Medulla oblongata (tissue), 1 donor: ENCODE measurements around the gene OPHN1.

ENCODE experiments used
- DNase-seq: peaks from one replicate; pipeline ENCODE4 v3.0.0-alpha.2; 2015; ENCODE audit errors: extremely low spot score

Gene OPHN1

GRCh38 chrX:68254738-68255645, 178.3 kb downstream of the OPHN1 start:
- no peak for DNase-seq

- no peak for DNase-seq
Measured at GRCh38 chrX:68252664-68253063, 180.6 kb downstream of the OPHN1 start.

DNA sequence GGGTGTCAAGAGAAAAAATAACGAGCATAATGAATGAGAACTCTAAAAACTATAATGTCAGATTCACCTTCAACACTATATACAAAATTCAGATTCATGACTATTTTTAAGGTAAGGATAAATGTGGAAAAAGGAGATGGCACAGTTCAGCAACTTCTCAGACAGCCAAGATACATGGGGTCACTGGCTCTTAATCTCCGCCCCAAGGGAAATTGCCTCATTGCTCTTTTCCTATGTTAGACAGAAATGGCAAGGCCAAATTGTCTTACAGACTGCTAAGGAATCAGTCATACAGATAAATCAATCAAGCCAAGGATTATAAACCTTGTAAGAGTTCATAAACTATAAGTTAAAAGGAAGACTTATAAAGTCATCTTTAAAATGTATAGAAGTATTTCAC, 183.4 kb downstream of the OPHN1 start:
- no peak for DNase-seq

GRCh38 chrX:68249401-68249831, 183.9 kb downstream of the OPHN1 start:
- peak; percentile 21 for DNase-seq

GRCh38 chrX:68238568-68238967, 194.7 kb downstream of the OPHN1 start:
- no peak for DNase-seq

- no peak for DNase-seq
Measured at GRCh38 chrX:68234171-68234910, 199.0 kb downstream of the OPHN1 start.

DNA sequence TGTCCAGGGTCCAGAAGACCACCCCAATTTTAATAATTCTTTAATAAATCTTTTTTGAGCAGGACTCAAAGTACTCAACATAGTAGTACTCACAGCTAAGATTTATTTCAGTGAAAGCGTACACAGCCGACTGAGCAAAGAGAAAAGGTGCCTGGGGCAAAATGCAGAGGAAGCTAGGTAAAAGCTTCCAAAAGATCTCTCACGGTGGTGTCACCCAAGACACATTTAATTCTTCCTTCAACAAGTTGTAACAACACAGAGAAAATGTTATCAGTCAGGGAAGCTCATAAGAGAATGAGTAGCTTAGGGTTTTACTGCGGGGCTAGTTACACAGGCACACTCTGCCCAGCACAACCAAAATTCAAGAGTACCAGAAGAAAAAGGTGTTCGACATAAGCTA, 201.1 kb downstream of the OPHN1 start:
- no peak for DNase-seq

GRCh38 chrX:68209008-68209407, 224.3 kb downstream of the OPHN1 start:
- no peak for DNase-seq

GRCh38 chrX:68204521-68205038, 228.7 kb downstream of the OPHN1 start:
- DNase-seq, result peak; percentile 4

- DNase-seq, result no peak
Measured at GRCh38 chrX:68203646-68204045, 229.6 kb downstream of the OPHN1 start.

DNA sequence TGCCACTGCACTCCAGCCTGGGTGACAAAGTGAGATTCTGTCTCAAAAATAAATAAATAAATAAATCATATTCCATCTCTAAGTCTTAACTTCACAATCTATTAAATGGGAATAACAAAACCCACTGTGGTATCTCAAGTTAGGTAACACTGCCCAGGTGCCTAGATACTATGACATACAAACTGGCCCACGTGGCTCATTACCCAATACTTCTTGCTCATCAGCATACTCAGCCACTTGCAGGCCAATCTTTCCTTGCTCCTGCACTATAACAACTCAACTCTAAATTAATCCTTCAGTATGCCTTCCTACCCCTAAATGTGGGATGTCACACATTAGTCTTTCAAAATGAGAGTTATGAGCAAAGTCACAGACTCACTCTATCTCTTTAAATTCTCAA, 230.1 kb downstream of the OPHN1 start:
- DNase-seq, result no peak

GRCh38 chrX:68199062-68199848, 234.0 kb downstream of the OPHN1 start:
- DNase-seq, result no peak

- peak; percentile 79 for DNase-seq
Measured at GRCh38 chrX:68196939-68197791, 236.1 kb downstream of the OPHN1 start.

- no peak for DNase-seq
Measured at GRCh38 chrX:68195561-68195960, 237.7 kb downstream of the OPHN1 start.

DNA sequence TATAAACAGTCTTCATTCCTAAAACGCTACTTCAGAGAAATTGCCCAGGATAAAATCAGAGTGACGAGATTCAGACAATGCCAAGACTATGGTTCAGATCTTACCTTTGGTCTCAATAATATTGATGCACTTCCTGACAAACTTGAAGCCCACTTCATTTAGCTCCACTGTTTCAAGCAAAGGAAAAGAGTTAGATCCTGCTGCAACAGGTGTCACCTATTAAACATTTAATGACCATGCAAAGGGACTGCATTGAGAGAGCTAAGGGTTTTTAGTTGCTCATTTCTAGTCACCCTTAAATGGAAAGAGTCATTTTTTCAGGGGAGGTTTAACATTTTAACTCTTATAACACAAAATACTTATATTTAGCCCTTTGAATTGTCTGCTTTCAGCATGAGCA, 239.5 kb downstream of the OPHN1 start:
- no peak for DNase-seq

GRCh38 chrX:68193234-68193633, 240.1 kb downstream of the OPHN1 start:
- no peak for DNase-seq

DNA sequence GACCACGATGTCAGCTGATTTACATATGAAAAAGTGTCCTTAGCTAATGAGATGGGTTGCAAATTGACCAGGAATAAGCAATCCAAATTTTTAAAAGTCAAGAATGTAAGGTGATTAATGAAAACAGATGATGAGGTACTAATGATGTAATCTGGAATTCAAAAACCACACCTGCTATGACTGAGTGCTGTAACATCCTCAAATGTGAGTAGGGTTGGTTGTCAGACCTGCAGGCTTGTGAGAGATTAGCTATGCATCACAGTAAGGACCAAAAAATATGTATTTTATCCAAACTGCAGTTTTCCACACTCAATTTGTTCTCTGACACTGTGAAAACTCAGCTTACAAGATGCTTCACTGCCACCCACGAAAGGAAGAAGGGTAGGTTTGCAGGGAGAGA, 242.5 kb downstream of the OPHN1 start:
- DNase-seq, result no peak

GRCh38 chrX:68186552-68187262, 246.6 kb downstream of the OPHN1 start:
- no peak for DNase-seq

DNA sequence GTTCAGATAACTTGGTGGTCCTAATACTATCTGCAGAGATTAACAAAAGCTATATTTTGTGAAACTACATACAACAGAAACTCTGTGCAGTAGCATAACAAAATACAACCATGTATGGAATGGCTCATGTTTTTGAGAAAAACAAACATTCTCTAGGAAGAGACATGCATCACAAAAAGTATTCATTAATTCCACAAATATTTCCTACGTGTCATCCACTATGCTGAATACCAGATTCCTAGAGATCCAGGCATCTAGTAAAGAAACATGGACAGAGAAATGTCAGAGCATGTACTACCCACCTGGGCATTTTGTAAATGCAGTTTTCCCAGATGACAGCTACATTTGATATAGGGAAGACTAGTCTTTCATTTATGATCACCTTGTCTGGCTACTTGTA, 248.1 kb downstream of the OPHN1 start:
- no peak for DNase-seq

GRCh38 chrX:68183612-68184214, 249.6 kb downstream of the OPHN1 start:
- peak; percentile 13 for DNase-seq
